HG02870 (cell line): ENCODE data around the gene ZRANB2.
A peak's percentile ranks its signal among the peaks of the same experiment; 100 is the strongest.

ENCODE experiments used
- ATAC-seq: cut with Tn5 transposase; IDR thresholded peaks from one replicate; pipeline ENCODE4 v1.9.1; 2021; ENCODE audit warnings: mild to moderate bottlenecking, moderate library complexity; ENCODE audit not compliant: unreplicated experiment

The ZRANB2 gene

DNA sequence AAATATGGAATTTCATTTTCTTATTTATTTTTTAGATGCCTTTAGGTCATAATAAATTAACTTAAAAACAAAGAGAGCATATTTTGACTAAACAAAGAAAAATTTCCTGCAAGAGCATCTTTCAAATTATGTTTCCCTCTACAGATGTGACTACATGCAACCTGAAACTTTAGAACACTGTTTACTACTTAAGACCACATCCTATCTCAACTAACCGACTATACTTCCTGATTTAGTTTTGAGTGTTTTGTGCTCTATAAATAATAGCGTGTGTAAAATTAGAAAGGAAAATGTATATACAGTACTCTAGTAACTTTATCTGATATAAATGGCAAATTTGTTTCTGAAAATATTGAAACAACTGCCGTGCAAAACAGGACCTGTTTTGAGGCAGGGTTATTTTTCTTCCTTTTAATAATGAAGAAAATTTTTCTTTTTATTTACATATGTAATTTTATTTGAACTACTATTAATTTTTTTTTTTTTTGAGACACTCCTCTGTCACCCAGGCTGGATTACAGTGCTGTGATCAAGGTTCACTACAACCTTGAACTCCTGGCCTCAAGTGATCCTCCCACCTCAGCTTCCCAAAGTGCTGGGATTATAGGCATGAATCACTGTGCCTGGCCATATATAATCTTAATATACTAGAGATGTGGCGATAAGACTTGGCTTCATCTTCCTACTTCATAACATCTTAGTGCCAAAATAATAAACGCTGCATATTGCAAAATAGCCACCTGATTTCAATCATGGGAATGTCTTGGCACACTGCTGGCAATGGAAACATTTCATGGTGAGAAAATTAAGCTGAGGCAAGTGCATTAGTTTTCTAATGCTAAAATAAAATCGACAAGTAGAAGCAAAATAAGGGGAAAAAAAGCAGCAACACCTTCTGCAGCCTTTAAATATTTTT is 12.3 kb downstream of the ZRANB2 start:
- peak; percentile 95 for ATAC-seq

DNA sequence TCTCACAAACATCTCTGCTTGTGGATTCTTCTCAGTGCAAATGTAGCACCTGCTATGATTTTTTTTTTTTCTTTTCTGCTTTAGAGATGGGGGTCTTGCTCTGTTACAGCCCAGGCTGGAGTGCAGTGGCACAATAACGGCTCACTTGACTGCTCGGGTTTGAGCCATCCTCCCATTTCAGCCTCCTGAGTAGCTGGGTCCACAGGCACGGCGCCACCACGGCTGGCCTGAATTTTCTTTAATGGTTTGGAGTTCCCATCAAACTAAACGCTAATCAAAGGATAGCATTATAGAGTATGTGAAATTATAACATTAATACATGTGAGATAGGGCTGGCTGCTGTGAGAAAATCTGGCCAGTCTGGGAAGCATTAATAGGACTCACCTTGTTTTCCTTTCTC is 26.0 kb downstream of the ZRANB2 start:
- ATAC-seq, result no peak

DNA sequence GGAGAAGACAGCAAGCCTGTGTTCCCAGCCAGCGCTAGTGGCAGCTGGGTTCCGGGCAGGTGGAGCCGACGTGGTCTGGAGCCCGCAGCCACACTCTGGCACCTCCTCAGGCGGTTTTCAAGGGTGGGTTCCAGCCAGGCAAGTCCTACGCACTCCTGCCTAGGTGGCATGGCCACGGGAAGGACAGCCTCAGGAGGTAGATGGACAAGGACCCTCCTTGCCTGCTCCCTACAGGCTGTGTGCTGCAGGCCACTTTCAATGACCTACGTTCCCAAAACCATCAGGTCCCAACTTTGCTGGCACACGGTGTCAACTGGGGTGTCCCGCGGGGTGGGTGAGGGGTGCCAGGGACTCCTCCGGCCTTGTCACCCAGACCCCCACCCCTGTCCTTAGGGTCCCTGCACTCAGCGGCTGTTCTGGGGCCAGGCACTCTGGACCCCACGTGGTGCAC is 26.5 kb downstream of the ZRANB2 start:
- ATAC-seq, result no peak

DNA sequence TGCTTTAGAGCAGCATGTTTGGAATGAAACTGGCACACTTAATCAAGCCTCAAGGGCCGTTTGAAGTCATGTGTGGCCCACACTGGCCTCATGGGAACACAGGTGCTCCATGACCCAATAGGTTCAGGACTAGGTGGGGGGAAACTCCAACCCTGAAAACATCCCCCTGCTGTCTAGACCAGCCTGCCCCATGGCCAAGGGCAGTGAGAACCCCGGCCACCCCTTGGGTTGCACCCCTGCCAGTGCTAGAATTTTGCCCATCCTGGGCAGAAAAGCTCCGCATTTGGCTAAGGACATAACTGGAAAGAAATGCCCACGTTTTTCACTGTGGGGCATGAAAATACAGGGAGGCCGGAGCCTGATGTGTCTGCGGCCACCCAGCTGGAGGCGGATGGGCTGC is 27.1 kb downstream of the ZRANB2 start:
- no peak for ATAC-seq

DNA sequence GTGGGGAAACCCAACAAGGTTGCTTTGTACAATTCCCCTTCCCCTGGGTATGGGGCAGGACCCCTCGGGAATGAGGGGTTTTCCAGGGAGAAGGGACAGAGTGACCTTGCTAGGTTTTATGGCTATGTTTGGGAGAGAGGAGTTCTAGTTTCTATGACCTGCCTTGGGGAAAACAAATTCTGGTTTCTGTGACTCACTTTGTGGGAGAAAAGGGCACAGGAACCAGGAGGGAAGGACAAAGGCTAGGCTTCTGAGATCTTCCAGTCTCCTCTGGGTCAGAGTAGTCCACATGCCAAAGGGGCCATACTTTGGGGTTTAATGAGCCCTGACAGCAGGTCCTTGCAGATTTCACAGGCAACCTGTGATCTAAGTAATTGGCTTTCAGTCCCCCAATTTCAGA is 27.7 kb downstream of the ZRANB2 start:
- no peak for ATAC-seq

DNA sequence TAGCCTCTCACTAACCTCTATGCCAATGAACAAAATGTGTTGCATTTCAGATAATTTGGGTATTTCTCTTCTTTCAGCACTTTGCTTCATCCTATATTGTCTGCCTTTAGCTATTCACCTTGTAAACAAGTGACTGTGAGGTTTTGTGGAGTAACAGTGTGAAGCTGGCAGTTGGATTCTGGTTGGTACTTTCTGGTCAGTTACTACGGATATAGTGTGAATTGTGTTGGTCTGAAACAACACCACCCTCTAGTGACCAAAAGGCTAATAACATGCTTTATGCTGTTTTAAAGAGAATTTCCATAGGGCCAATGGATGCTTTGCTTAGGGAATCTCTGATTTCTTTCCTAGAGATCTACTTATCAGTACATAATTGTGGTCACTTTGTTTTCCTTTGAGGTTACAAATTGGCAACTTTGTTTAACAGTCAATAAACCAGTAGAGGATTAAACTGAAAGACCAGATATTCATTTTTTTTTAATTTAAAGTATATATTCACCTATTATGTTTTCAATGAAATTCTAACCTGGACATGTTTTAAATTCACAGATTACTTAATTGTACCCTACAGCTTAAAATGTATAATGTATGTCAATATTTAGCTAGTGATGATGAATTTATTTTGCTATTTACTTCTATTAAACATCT is 30.8 kb downstream of the ZRANB2 start:
- ATAC-seq, result peak; percentile 51

DNA sequence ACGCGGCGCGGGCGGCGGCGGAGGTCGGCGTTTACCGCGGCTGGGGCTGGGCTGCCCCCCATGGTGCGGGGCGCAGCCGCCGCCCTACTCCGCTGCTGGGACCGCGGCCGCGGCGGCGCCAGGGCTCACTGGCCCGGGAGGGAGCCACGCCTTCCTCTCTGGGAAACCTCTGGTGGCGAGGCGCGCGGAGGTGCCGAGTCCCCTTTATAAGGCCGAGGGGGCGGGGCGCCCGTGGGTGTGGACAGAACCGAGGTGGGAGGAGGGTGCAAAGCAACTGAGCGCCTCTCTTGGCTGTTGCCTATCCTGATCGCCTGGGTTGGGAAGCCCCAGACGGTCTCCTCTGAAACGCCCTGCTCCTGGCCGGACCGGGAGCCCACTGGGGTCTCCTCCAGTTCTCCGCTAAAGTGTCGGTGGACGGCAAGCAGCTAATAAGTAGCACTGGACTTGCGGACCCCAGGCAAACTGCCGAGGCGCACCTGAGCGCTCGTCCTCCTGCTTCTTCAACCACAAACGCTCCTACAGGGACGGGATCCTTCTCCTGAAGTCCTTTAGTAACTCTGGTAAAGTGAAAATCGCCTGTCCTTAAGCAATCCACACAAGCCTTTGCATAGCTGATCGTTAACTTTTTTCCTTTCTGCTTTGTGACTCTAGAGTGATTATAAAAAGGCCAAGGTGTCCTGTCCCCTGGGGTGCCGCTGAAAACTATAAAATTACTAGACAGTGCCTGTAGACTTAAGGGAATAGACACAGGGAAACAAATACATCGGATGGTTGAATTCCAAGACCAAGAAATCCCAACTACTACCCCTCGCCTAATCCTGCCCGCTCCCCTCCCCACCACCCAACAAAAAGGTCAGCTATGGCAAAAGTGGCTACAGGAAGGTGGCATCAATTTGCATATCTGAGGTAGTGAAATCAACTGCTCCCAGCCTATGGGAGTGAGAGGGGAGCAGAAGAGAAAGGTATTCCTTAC is 32.9 kb downstream of the ZRANB2 start, which contains the start of gene PTGER3:
Gene PTGER3 (minus strand): TSS at position 182 of the 973 bp plus-strand sequence. CDS start 239 bp downstream, outside the sequence.
- ATAC-seq, result peak; percentile 34

DNA sequence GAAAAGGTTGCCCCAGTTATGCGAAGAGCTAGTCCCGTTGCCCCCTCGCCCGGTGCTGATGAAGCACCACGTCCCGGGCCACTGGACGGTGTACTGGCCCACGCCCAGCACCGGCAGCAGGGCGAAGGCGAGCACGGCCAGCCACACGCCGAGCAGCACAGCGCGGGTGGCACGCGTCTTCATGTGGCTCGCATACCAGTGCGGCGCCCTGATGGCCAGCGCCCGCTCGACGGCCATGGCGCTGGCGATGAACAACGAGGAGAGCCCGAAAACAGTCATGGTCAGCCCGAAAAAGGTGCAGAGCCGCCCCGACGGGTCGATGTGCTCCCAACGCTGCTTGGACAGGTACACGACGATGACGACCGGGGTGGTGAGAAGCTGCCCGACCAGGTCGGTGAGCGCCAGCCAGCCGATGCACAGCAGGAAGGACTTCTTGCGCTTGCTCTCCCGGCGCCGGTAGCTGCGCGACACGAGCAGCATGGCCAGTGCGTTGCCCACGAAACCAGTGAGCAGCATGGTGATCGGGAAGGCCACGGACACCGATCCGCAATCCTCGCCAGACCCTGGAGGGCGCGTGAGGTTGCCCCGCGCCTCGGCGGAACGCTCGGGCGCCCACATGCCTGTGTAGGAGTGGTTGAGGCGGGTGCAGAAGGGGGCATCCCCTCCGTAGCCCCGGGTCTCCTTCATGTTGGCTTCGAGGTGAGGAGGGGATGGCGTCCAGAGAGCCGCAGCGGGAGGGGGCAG is 33.8 kb downstream of the ZRANB2 start:
- peak; percentile 23 for ATAC-seq

DNA sequence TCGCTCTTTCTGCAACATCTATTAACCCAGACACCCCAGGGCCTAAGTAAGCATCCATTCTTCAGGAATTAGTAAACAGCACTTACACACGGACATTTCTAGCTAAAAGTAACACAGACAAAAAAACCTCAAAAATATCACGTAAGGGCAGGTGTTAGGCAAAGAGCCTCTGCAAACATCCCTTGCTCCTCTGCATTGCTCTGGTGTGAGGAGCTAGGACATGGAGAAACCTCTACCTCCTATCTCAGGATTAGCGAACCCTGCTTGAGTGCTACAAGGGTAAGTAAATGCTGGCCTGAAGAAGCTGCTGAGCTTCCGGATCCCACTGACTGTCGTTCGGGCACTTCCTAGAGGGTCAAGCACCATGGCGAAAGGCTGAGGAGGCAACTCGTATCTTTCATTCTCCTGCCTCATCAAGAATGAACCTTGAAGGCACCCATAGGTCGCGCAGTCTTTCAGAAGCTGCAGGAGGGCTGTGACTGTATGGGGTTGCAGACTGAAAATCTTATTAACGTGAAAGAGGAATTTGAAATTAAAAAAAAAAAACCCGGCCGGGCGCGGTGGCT is 35.3 kb downstream of the ZRANB2 start:
- no peak for ATAC-seq

DNA sequence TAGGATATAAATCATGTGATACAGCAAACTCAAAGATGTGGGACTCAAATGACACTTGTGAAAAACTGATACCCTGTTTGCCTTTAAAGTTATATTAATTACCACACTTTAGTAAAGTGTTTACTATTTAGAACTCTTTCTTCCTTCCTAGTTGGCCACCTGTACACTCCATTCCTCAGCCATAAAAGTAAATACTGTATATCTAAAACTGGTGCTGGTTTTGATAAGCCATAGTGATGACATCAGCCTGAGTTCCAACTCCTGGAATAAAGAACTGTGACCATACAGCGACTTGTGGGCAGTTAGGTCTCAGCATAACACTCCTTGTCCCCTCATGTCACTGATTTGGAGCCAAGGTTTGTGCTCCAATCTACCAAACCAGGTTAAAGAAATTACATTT is 36.0 kb downstream of the ZRANB2 start:
- ATAC-seq, result no peak

DNA sequence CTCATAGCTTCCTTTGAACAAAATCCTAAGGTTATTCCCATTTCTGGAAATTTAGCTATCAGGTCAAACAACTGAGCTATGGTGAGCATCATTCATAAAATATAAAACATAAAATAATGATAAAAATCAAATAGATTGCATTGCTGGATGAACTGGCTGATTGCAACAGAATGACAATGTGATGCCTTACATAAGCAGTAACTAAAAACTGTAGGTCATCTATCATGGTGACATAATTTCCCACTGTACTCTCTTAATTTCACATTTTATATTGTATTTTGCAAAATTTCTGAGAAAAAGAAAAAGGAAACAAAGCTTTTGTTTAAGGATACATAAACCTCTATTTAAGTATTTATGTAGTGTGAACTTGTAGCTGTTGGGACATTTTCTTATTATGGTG is 37.8 kb downstream of the ZRANB2 start:
- ATAC-seq, result no peak

DNA sequence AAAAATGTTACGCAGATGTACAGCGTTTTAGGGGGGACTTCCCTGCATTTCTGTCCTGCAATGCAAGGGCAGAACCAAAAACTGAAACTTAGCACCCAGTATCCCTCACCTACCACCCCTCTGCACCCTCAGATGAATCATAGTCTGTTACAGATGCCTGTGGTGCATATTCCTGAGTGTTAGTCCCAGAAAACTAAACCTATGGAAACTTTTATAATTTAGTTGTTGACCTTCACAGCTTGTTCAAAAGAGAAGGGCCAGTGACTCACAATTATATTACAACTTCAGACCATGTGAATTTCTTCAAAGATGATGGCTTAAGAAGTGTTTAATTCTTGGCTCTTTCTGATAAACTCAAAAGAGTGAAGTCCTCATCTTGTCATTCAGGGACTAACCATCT is 39.0 kb downstream of the ZRANB2 start:
- no peak for ATAC-seq

DNA sequence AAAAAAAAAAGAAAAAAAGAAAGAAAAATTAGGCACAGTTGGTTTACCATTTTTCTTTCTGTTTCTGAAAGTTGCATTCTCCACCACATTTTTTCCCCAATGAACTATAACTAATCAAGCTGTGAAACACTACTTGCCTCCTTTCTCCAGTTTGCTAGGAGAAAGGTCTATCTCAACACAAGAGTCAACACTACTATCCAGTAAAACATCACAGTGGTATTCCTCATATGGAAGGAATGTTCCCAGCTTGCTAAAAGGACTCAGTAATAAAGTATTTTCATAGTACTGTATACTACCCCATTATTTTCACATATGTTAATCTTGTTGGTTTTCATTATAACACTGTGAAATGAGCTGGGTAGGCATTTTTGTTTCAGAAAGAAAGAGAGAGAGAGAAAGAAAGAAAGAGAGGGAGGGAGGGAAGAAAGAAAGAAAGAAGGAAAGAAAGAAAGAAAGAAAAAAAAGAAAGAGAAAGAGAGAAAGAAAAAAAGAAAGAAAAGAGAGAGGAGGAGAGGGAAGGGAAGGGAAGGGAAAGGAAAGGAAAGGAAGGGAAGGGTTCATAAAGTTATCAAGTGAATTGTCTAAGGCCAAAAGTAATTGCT is 41.1 kb downstream of the ZRANB2 start:
- no peak for ATAC-seq

DNA sequence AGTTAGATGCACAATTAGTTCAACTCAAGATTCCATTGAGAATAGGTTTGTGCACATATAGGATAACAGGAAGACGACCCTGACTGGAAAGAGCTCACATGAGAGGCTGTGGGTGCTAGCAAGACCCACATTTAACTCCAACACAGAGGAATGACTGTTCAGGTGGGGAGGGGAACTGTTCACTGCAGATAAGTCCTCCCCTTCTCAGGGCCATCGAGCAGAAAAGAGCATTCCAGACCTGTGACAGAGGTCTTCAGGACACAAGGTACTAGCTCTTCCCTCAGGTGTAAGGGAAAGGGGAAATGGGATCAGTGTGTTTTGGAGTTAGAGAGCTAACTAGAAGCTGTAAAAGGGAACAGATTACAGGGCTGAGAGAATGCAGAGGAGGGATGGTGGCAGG is 41.9 kb downstream of the ZRANB2 start:
- no peak for ATAC-seq

DNA sequence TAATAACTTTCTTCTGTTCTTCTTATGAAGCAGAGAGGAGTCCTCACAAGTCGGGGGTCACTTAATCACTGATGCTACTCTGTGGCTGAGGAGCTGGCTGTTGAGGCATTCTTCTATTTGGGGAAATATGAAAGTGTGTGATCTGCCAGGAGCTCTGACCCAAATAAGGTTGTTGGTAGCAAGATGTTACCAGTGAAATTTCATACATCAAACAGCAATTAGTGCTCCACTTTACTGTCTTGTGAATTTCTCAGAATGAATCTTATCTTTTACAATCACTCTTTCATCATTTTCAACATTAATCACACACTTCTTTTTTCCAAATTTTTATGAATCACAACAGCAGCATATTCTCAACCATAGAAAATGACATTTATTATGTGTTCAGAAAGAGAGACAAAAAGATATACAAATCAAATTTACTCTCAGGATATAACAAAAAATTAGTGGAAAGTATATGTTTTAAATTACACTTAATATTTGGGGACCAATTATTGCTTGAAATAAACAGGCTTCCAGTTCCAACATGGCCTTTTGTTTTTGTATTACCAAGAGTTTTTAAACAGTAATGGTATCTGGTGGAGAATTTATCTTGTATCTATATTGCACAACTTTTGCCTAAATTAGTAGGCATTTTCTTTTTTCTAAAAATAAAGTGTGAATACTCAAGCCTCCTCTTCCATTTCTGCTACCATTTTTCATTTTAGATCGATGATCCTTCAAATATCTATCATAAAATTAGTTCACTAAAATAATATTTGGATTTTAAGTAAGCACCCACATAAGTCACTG is 42.8 kb downstream of the ZRANB2 start:
- ATAC-seq, result no peak

DNA sequence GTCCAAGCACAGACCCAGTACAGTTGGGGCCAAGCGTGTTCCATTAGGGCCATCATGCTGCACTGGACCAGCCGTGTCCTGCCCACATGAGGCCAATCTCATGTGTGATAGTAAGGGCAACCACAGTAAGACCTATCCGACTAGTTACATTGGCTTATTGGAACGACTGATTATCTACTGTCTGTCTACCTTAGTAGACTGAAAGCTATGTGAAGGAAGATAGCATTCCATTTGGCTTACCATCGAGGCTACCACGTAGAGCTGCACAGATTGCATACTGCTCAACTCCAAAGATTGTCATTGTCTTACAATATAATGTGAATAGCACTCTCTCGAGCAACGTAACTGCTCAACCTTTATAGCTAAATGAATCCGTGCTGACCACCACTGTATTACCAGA is 43.8 kb downstream of the ZRANB2 start:
- ATAC-seq, result no peak

DNA sequence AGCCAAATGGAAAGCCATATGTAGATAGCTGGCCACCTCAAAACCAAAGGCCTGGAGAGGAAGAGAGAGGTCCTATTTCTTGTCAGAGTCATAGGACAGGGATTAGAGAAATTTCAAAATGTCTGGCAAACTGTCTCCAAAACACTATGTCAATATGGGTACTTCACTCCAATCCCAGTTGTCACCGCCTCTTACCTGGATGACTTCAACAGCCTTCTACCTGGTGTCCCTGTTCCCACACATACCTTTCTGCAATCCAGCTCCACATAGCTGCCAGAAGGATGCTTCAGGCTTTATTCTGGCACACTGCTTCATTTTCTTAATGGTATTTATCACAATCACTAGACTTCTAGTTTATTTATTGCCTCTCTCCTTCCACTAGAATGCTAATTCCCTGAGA is 47.7 kb downstream of the ZRANB2 start:
- no peak for ATAC-seq

DNA sequence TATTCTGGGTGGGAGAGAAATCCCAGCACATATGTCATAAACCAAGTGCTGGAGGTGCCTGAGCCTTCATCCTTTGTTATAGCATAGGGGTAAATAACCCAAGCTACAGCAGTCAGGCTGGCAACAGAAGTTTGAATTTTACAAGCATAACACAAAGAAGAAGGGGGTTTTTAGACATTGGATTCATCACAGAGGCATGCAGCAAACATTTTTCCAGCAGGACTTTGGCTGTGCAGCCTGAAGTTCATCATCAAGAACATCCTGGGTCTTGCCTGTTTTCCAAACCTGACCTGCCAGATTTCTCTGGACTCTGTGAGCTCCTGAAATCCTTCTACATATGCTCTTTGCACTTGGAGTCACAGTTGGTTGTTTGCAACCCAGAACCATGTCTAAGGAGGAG is 49.4 kb downstream of the ZRANB2 start:
- no peak for ATAC-seq

DNA sequence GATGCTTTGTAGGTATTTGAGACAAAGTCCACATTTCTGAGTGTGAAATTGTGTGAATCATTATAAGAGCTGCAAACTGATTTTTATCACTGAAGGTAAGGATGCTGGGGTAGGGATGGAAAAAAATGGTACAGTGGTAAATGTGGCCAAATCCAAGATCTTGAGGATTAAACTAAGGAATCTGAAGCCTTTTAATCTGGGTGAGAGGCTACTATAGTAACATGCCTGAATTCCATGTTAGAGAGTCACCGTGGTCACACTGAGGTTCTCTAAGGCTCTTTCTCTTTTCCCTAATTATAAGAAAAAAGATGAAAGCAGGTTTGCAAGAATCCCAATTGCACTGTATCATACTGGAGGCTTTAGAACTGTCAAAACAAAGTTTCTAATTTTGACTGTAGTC is 50.8 kb downstream of the ZRANB2 start:
- ATAC-seq, result no peak
